ENCODE data around the gene CCNYL1. TPM values are rescaled to one million over a fixed set of nuclear protein-coding genes. Genes with fewer than 3 reads are reported as not detected.
"Not testable (repeated sequence)": the region's sequence is repeated elsewhere in the genome, so short reads cannot be mapped to it uniquely, and the experiment has no call there.

Gene CCNYL1
- total and polyA plus RNA-seq, 9 donors = 4.3 to 13.8 (median 7.4) TPM

GRCh38 chr2:207750345-207750744 is 38.9 kb downstream of the CCNYL1 start:
- 85 to 93% (median 93%) methylated on average over 7 of the region's 7 CpGs for WGBS, 3 donors
- H3K4me3 ChIP-seq = no peak overlapping the region
- no peak for DNase-seq
- intact Hi-C loops (cut with DNase I) = no loop called here
- no peaks in the 10 kb centered on the region for H3K9me3 ChIP-seq
- H3K27ac ChIP-seq = no peak overlapping the region
- TF ChIP-seq POLR2A (IDR thresholded peaks at IDR 0.05) (no peak), CTCF (IDR thresholded peaks at IDR 0.05) (no peak), EP300 (IDR thresholded peaks at IDR 0.05) (no peak)
- no peaks in the 10 kb centered on the region for H3K27me3 ChIP-seq
- H3K36me3 ChIP-seq = no peaks in the 10 kb centered on the region
- no peaks in the 10 kb centered on the region for H3K4me1 ChIP-seq (ENCODE audit: insufficient read depth)

GRCh38 chr2:207750876-207751275 is 39.4 kb downstream of the CCNYL1 start:
- TF ChIP-seq CTCF (IDR thresholded peaks at IDR 0.05) (no peak), EP300 (IDR thresholded peaks at IDR 0.05) (no peak), POLR2A (IDR thresholded peaks at IDR 0.05) (no peak)
- Histone ChIP-seq H3K27ac (no peak overlapping the region), H3K4me3 (no peak overlapping the region), H3K36me3 (no peaks in the 10 kb centered on the region), H3K27me3 (no peaks in the 10 kb centered on the region), H3K4me1 (ENCODE audit: insufficient read depth) (no peaks in the 10 kb centered on the region), H3K9me3 (no peaks in the 10 kb centered on the region)
- WGBS, 3 donors = 82 to 88% (median 86%) methylated on average over 2 of the region's 2 CpGs
- intact Hi-C loops (cut with DNase I) = no loop called here
- DNase-seq = no peak

- H3K9me3 ChIP-seq; H3K27ac ChIP-seq; intact Hi-C loops (cut with DNase I); H3K4me1 ChIP-seq (ENCODE audit: insufficient read depth); DNase-seq; H3K27me3 ChIP-seq; H3K36me3 ChIP-seq; H3K4me3 ChIP-seq: not testable (repeated sequence)
- 87 to 90% (median 88%) methylated on average over 2 of the region's 2 CpGs for WGBS, 3 donors
These were observed 42.2 kb downstream of the CCNYL1 start for GRCh38 chr2:207753688-207754087.

GRCh38 chr2:207754498-207755383 is 43.3 kb downstream of the CCNYL1 start:
- Histone ChIP-seq H3K4me3 (no peak overlapping the region), H3K4me1 (ENCODE audit: insufficient read depth) (no peaks in the 10 kb centered on the region), H3K27me3 (no peaks in the 10 kb centered on the region), H3K27ac (no peak overlapping the region), H3K9me3 (no peaks in the 10 kb centered on the region), H3K36me3 (no peaks in the 10 kb centered on the region)
- 94 to 97% (median 96%) methylated on average over 6 of the region's 6 CpGs for WGBS, 3 donors
- no peak for DNase-seq
- no peak for TF ChIP-seq CTCF (IDR thresholded peaks at IDR 0.05)
- TF ChIP-seq POLR2A (IDR thresholded peaks at IDR 0.05) = no peak
- no peak for TF ChIP-seq EP300 (IDR thresholded peaks at IDR 0.05)
- intact Hi-C loops (cut with DNase I) = no loop called here

GRCh38 chr2:207758025-207758424 is 46.6 kb downstream of the CCNYL1 start:
- intact Hi-C loops (cut with DNase I) = no loop called here
- Histone ChIP-seq H3K4me3 (no peak overlapping the region), H3K27me3 (no peaks in the 10 kb centered on the region), H3K9me3 (no peaks in the 10 kb centered on the region), H3K4me1 (ENCODE audit: insufficient read depth) (no peaks in the 10 kb centered on the region), H3K27ac (no peak overlapping the region), H3K36me3 (no peaks in the 10 kb centered on the region)
- no peak for DNase-seq
- no peak for TF ChIP-seq CTCF (IDR thresholded peaks at IDR 0.05)
- TF ChIP-seq EP300 (IDR thresholded peaks at IDR 0.05) = no peak
- TF ChIP-seq POLR2A (IDR thresholded peaks at IDR 0.05) = no peak

All from ovary (tissue), 9 donors.